MG63 (cell line): ENCODE results near the gene CFAP157. TPM values are rescaled to one million over a fixed set of nuclear protein-coding genes. Genes with fewer than 3 reads are reported as not detected.

Experiments
- DNase-seq: peaks from one replicate; pipeline ENCODE4 v3.0.0-alpha.2; 2020
- H3K27me3 ChIP-seq: fragments of 250-450 bp; sonication (Bioruptor Pico); 2 replicates; pipeline ENCODE4 v1.5.1; 2020; ENCODE audit warnings: mild to moderate bottlenecking, moderate library complexity
- H3K36me3 ChIP-seq: fragments of 250-450 bp; sonication (Bioruptor Pico); 2 replicates; pipeline ENCODE4 v1.5.1; 2020; ENCODE audit warnings: mild to moderate bottlenecking, moderate library complexity
- H3K4me3 ChIP-seq: fragments of 250-450 bp; sonication (Bioruptor Pico); 2 replicates; pipeline ENCODE4 v1.5.1; 2020; ENCODE audit warnings: mild to moderate bottlenecking, moderate library complexity
- H3K9me3 ChIP-seq: fragments of 250-450 bp; sonication (Bioruptor Pico); 2 replicates; pipeline ENCODE4 v1.5.1; 2020; ENCODE audit warnings: mild to moderate bottlenecking, moderate library complexity
- total RNA-seq: library from RNA; depleted of rRNA; stranded (reverse); fragments of >200 nt; shearing (Covaris generic); gene quantifications from 2 replicates; pipeline ENCODE4 v1.2.3, GENCODE V29; 2014; ENCODE audit warnings: low replicate concordance

CFAP157 gene
- total RNA-seq, 1 experiment from 2014 or later: not detected

- H3K27me3 ChIP-seq: no peaks in the 10 kb centered on the region
- no peak overlapping the region for H3K4me3 ChIP-seq
- peaks cover 2% of the 10 kb centered on the region; the same call in 1 of the 2 replicates for H3K36me3 ChIP-seq
- DNase-seq: no peak
- H3K9me3 ChIP-seq: no peaks in the 10 kb centered on the region
Measured at GRCh38 chr9:127686461-127687393, 20.1 kb upstream of the CFAP157 start.

GRCh38 chr9:127689329-127690000 lies 17.3 kb upstream of the CFAP157 start:
- H3K36me3 ChIP-seq: peaks cover 2% of the 10 kb centered on the region; the same call in 1 of the 2 replicates
- no peaks in the 10 kb centered on the region for H3K9me3 ChIP-seq
- no peak for DNase-seq
- no peaks in the 10 kb centered on the region for H3K27me3 ChIP-seq
- no peak overlapping the region for H3K4me3 ChIP-seq

GRCh38 chr9:127690735-127691134 lies 16.1 kb upstream of the CFAP157 start:
- Histone ChIP-seq H3K36me3 (peaks cover 2% of the 10 kb centered on the region; the same call in 1 of the 2 replicates), H3K4me3 (no peak overlapping the region), H3K9me3 (no peaks in the 10 kb centered on the region), H3K27me3 (no peaks in the 10 kb centered on the region)
- DNase-seq: no peak

GRCh38 chr9:127692071-127692470 lies 14.7 kb upstream of the CFAP157 start:
- H3K36me3 ChIP-seq: peaks cover 2% of the 10 kb centered on the region; the same call in 1 of the 2 replicates
- H3K27me3 ChIP-seq: no peaks in the 10 kb centered on the region
- H3K4me3 ChIP-seq: no peak overlapping the region
- no peak for DNase-seq
- no peaks in the 10 kb centered on the region for H3K9me3 ChIP-seq

- DNase-seq: no peak
- Histone ChIP-seq H3K9me3 (no peaks in the 10 kb centered on the region), H3K4me3 (no peak overlapping the region), H3K27me3 (no peaks in the 10 kb centered on the region), H3K36me3 (peaks cover 2% of the 10 kb centered on the region; the same call in 1 of the 2 replicates)
Measured at GRCh38 chr9:127693143-127693542, 13.6 kb upstream of the CFAP157 start.

- Histone ChIP-seq H3K27me3 (no peaks in the 10 kb centered on the region), H3K4me3 (no peak overlapping the region), H3K9me3 (no peaks in the 10 kb centered on the region), H3K36me3 (peaks cover 2% of the 10 kb centered on the region; the same call in 1 of the 2 replicates)
- DNase-seq: no peak
Measured at GRCh38 chr9:127693697-127694096, 13.1 kb upstream of the CFAP157 start.

GRCh38 chr9:127694890-127695720 lies 11.7 kb upstream of the CFAP157 start:
- Histone ChIP-seq H3K36me3 (peaks cover 2% of the 10 kb centered on the region; the same call in 1 of the 2 replicates), H3K9me3 (no peaks in the 10 kb centered on the region), H3K4me3 (no peak overlapping the region), H3K27me3 (no peaks in the 10 kb centered on the region)
- no peak for DNase-seq

GRCh38 chr9:127697575-127697974 lies 9.2 kb upstream of the CFAP157 start:
- Histone ChIP-seq H3K9me3 (no peaks in the 10 kb centered on the region), H3K36me3 (no peaks in the 10 kb centered on the region), H3K4me3 (no peak overlapping the region), H3K27me3 (no peaks in the 10 kb centered on the region)
- no peak for DNase-seq

GRCh38 chr9:127698386-127698785 lies 8.4 kb upstream of the CFAP157 start:
- DNase-seq: no peak

GRCh38 chr9:127698985-127699670 lies 7.7 kb upstream of the CFAP157 start:
- peak; percentile 98 for DNase-seq
- Histone ChIP-seq H3K36me3 (no peaks in the 10 kb centered on the region), H3K4me3 (peak overlapping the region; percentile 50), H3K27me3 (no peaks in the 10 kb centered on the region), H3K9me3 (no peaks in the 10 kb centered on the region)

More at GRCh38 chr9:127698386-127698785, 8.4 kb upstream of the CFAP157 start:
- no peaks in the 10 kb centered on the region for H3K36me3 ChIP-seq
- H3K9me3 ChIP-seq: no peaks in the 10 kb centered on the region
- no peak overlapping the region for H3K4me3 ChIP-seq
- no peaks in the 10 kb centered on the region for H3K27me3 ChIP-seq

- DNase-seq: no peak
- Histone ChIP-seq H3K9me3 (no peaks in the 10 kb centered on the region), H3K36me3 (no peaks in the 10 kb centered on the region), H3K27me3 (no peaks in the 10 kb centered on the region), H3K4me3 (no peak overlapping the region)
Measured at GRCh38 chr9:127700140-127700539, 6.6 kb upstream of the CFAP157 start.

- Histone ChIP-seq H3K4me3 (no peak overlapping the region), H3K9me3 (no peaks in the 10 kb centered on the region), H3K27me3 (no peaks in the 10 kb centered on the region), H3K36me3 (no peaks in the 10 kb centered on the region)
- DNase-seq: no peak
Measured at GRCh38 chr9:127700594-127701255, 6.1 kb upstream of the CFAP157 start.

GRCh38 chr9:127703289-127703946 lies 3.4 kb upstream of the CFAP157 start:
- Histone ChIP-seq H3K27me3 (no peaks in the 10 kb centered on the region), H3K4me3 (no peak overlapping the region), H3K36me3 (no peaks in the 10 kb centered on the region), H3K9me3 (no peaks in the 10 kb centered on the region)
- no peak for DNase-seq

GRCh38 chr9:127705577-127706379 lies 1.0 kb upstream of the CFAP157 start:
- H3K9me3 ChIP-seq: no peaks in the 10 kb centered on the region
- no peak for DNase-seq
- no peaks in the 10 kb centered on the region for H3K27me3 ChIP-seq
- H3K36me3 ChIP-seq: no peaks in the 10 kb centered on the region
- no peak overlapping the region for H3K4me3 ChIP-seq
